ENCODE results near the gene DLK2.
"Not testable (repeated sequence)": the region's sequence is repeated elsewhere in the genome, so short reads cannot be mapped to it uniquely, and the experiment has no call there.

GRCh38 chr6:43415275-43415674 is 40.1 kb downstream of the DLK2 start:
- TF ChIP-seq CTCF (conservative IDR thresholded peaks at IDR 0.05); EZH2 (IDR thresholded peaks at IDR 0.05; ENCODE audit: low read depth): not testable (repeated sequence)

Data from PC-9 (cell line).